HG03039 (cell line): ENCODE measurements around the gene KATNAL1.
A peak's percentile ranks its signal among the peaks of the same experiment; 100 is the strongest.

Source experiments
- ATAC-seq: cut with Tn5 transposase; IDR thresholded peaks from one replicate; pipeline ENCODE4 v1.9.1; 2021; ENCODE audit warnings: mild to moderate bottlenecking, moderate library complexity; ENCODE audit not compliant: unreplicated experiment

The KATNAL1 gene

GRCh38 chr13:30169442-30169841, 137.9 kb downstream of the KATNAL1 start:
- no peak for ATAC-seq

GRCh38 chr13:30165796-30166195, 141.6 kb downstream of the KATNAL1 start:
- no peak for ATAC-seq

- no peak for ATAC-seq
These were observed 142.3 kb downstream of the KATNAL1 start for GRCh38 chr13:30165071-30165470.

GRCh38 chr13:30164146-30164545, 143.2 kb downstream of the KATNAL1 start:
- ATAC-seq, result no peak

- ATAC-seq, result no peak
These were observed 143.9 kb downstream of the KATNAL1 start for GRCh38 chr13:30163441-30163840.

GRCh38 chr13:30159446-30159839, 147.9 kb downstream of the KATNAL1 start:
- no peak for ATAC-seq

- no peak for ATAC-seq
These were observed 148.4 kb downstream of the KATNAL1 start for GRCh38 chr13:30158774-30159445.

GRCh38 chr13:30157616-30157993, 149.7 kb downstream of the KATNAL1 start:
- ATAC-seq, result peak; percentile 63

- ATAC-seq, result peak; percentile 26
These were observed 150.3 kb downstream of the KATNAL1 start for GRCh38 chr13:30156826-30157615.

GRCh38 chr13:30156270-30156669, 151.1 kb downstream of the KATNAL1 start:
- no peak for ATAC-seq

- no peak for ATAC-seq
These were observed 152.4 kb downstream of the KATNAL1 start for GRCh38 chr13:30154931-30155330.

GRCh38 chr13:30154531-30154930, 152.8 kb downstream of the KATNAL1 start:
- no peak for ATAC-seq

GRCh38 chr13:30153545-30154426, 153.6 kb downstream of the KATNAL1 start:
- no peak for ATAC-seq
